Effector memory CD8-positive, alpha-beta T cell (primary cell): Measurements from ENCODE around the gene ST6GALNAC3.

ENCODE experiments used
- ATAC-seq: fragments of 150-1000 bp; cut with Tn5 transposase; replicated peaks from 2 replicates; pipeline ENCODE4 v1.10.0; 2021; ENCODE audit warnings: mild to moderate bottlenecking, moderate library complexity
- DNase-seq, 3 experiments: peaks; one replicate each; pipeline ENCODE4 v3.0.0; 2021
- H3K27ac Mint-ChIP-seq, 2 donors: one replicate each; pipeline ENCODE4 v1.8.0; 2022; ENCODE audit warnings: mild to moderate bottlenecking in 2 of 2, mixed read lengths in 2 of 2, moderate library complexity in 2 of 2
- H3K27me3 Mint-ChIP-seq, 2 donors: one replicate each; pipeline ENCODE4 v1.8.0; 2022; ENCODE audit warnings: mixed read lengths in 2 of 2
- H3K36me3 Mint-ChIP-seq: one replicate; pipeline ENCODE4 v1.8.0; 2022; ENCODE audit warnings: mild to moderate bottlenecking, moderate library complexity, mixed read lengths; ENCODE audit not compliant: insufficient read depth
- H3K4me1 Mint-ChIP-seq, 2 donors: one replicate each; pipeline ENCODE4 v1.8.0; 2022; ENCODE audit warnings: low read depth in 2 of 2, mixed read lengths in 2 of 2
- H3K4me3 Mint-ChIP-seq, 2 donors: one replicate each; pipeline ENCODE4 v1.8.0; 2022; ENCODE audit warnings: mild to moderate bottlenecking in 2 of 2, mixed read lengths in 2 of 2, moderate library complexity in 2 of 2
- H3K9me3 Mint-ChIP-seq, 2 donors: one replicate each; pipeline ENCODE4 v1.8.0; 2022; ENCODE audit warnings: mixed read lengths in 2 of 2

Gene ST6GALNAC3

GRCh38 chr1:76530953-76531352 is 456.4 kb downstream of the ST6GALNAC3 start:
- no peaks in the 10 kb centered on the region for H3K36me3 Mint-ChIP-seq
- DNase-seq (no peak), ATAC-seq (no peak)
- no peaks in the 10 kb centered on the region for H3K27me3 Mint-ChIP-seq
- no peak overlapping the region for H3K4me3 Mint-ChIP-seq
- H3K4me1 Mint-ChIP-seq: no peaks in the 10 kb centered on the region
- no peaks in the 10 kb centered on the region for H3K9me3 Mint-ChIP-seq
- no peak overlapping the region for H3K27ac Mint-ChIP-seq

GRCh38 chr1:76541618-76542017 is 467.1 kb downstream of the ST6GALNAC3 start:
- H3K4me3 Mint-ChIP-seq: no peak overlapping the region
- H3K27me3 Mint-ChIP-seq: no peaks in the 10 kb centered on the region
- ATAC-seq (no peak), DNase-seq (no peak)
- H3K27ac Mint-ChIP-seq: no peak overlapping the region
- H3K36me3 Mint-ChIP-seq: no peaks in the 10 kb centered on the region
- H3K4me1 Mint-ChIP-seq: no peaks in the 10 kb centered on the region
- H3K9me3 Mint-ChIP-seq: peaks cover 5 to 14% of the 10 kb centered on the region in 2 donors

DNA sequence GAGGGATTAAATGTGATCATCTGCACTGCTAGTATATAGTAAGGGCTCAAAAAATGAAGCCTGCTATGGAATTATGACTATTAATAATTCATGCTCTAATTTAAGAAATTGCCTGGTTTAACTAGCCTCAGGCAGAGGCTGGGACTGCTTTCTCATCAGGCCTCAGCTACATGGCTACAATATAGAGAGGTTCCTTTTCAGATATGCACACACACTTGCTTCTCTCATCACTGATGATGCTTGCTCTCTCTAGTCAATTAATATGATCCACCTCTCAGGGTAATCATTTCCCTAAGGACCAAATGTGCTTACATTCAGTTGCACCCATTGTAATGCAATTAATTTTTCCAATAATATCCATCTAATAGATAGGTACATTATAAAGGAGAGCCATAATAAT is 467.8 kb downstream of the ST6GALNAC3 start:
- DNase-seq (no peak), ATAC-seq (no peak)
- peaks cover 5 to 11% of the 10 kb centered on the region in 2 donors for H3K9me3 Mint-ChIP-seq
- no peaks in the 10 kb centered on the region for H3K4me1 Mint-ChIP-seq
- H3K27me3 Mint-ChIP-seq: no peaks in the 10 kb centered on the region
- H3K36me3 Mint-ChIP-seq: no peaks in the 10 kb centered on the region
- H3K4me3 Mint-ChIP-seq: no peak overlapping the region
- H3K27ac Mint-ChIP-seq: no peak overlapping the region

DNA sequence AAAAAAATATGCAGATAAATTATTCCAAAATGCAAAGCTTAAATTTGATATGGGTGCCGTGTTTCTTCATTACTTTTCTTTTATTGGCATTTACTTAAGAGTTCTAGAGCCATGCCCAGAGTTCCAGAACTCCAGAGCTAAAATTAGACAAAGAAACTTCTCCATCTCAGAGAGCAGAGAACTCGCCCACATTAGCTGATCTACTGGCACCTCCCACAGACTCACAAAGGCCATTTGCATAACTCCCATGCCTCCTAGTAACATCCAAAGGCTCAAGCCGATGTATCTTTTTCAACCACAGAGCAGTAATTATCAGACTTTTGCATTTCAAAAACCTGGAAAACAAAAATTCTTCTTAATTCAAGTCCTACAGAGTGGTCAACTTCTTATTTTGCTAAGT is 468.9 kb downstream of the ST6GALNAC3 start:
- no peaks in the 10 kb centered on the region for H3K36me3 Mint-ChIP-seq
- DNase-seq (no peak), ATAC-seq (no peak)
- H3K27ac Mint-ChIP-seq: no peak overlapping the region
- no peaks in the 10 kb centered on the region for H3K4me1 Mint-ChIP-seq
- H3K9me3 Mint-ChIP-seq: peaks cover 5 to 9% of the 10 kb centered on the region in 2 donors
- H3K4me3 Mint-ChIP-seq: no peak overlapping the region
- H3K27me3 Mint-ChIP-seq: no peaks in the 10 kb centered on the region

- Mint-ChIP-seq H3K9me3 (peaks cover 0 to 9% of the 10 kb centered on the region in 2 donors), H3K36me3 (no peaks in the 10 kb centered on the region), H3K4me1 (no peaks in the 10 kb centered on the region), H3K4me3 (no peak overlapping the region), H3K27ac (no peak overlapping the region), H3K27me3 (no peaks in the 10 kb centered on the region)
- DNase-seq: no peak
- ATAC-seq: no peak
Measured at GRCh38 chr1:76546354-76546933, 471.9 kb downstream of the ST6GALNAC3 start.

DNA sequence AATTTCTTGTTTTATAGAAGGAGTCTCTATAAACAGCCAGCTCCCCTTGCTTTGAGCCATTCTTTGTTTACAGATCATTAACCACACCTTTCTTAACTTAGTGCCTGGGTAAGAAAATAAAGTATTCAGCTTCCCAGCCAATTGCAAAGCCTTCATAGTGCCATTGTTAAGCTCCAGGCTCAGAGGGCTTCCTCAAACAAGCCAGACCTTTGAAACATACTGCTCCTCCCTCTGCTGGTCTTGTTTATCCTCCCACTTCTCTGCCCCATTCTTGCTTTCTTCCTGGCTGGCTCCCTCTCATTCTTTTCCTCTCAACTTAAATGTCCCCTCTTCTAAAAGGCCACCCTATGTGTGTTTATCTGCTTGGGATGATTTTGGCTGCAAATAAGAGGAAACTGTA is 473.4 kb downstream of the ST6GALNAC3 start:
- no peak overlapping the region for H3K27ac Mint-ChIP-seq
- no peak overlapping the region for H3K4me3 Mint-ChIP-seq

GRCh38 chr1:76548513-76549100 is 474.1 kb downstream of the ST6GALNAC3 start:
- Mint-ChIP-seq H3K4me1 (no peaks in the 10 kb centered on the region), H3K4me3 (no peak overlapping the region), H3K36me3 (no peaks in the 10 kb centered on the region), H3K9me3 (peaks cover 0 to 17% of the 10 kb centered on the region in 2 donors), H3K27me3 (no peaks in the 10 kb centered on the region), H3K27ac (no peak overlapping the region)
- DNase-seq: no peak
- ATAC-seq: no peak

More for the DNA sequence above, 473.4 kb downstream of the ST6GALNAC3 start:
- Mint-ChIP-seq H3K9me3 (peaks cover 0 to 17% of the 10 kb centered on the region in 2 donors), H3K36me3 (no peaks in the 10 kb centered on the region), H3K4me1 (no peaks in the 10 kb centered on the region), H3K27me3 (no peaks in the 10 kb centered on the region)
- ATAC-seq (no peak), DNase-seq (no peak)

DNA sequence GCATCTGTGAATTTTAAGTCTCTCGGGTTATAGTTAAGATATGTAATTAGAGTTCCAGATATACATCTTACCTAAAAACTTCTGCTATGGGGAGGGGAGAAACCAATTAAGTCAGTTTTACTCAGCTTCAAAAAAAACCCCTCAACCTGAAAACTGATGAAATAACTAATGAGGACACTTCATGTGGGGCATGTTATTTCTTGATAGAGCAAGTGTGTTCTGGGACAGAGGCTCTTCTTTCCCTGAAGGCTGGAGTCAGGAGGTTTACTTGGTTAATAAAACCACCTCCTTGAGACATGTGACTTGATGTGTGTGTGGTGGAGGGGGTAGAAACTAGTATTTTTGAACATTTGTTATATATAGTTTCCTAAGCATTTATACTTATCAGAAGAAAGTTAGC is 479.7 kb downstream of the ST6GALNAC3 start:
- no peak overlapping the region for H3K4me3 Mint-ChIP-seq
- no peaks in the 10 kb centered on the region for H3K27me3 Mint-ChIP-seq
- no peaks in the 10 kb centered on the region for H3K36me3 Mint-ChIP-seq
- H3K27ac Mint-ChIP-seq: no peak overlapping the region
- H3K4me1 Mint-ChIP-seq: no peaks in the 10 kb centered on the region
- no peak for ATAC-seq
- peaks cover 0 to 8% of the 10 kb centered on the region in 2 donors for H3K9me3 Mint-ChIP-seq
- DNase-seq: no peak

DNA sequence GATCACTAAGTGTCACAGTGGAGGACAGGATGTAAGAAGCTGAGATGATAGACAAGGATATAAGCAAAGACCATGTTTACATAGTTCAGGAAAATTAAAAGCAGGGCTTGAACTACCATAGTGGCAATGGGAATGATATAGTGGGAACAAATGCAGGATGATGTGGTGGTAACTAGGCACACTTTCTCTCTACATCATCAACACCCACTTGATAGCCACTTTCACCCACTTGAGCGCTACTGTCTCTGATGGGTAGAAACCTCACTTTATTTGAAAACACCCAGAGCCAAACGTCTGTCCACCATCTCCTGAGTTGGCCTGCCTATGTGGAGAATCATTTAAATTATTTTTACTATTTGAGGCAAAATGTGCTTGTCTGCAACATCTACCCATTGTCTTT is 487.7 kb downstream of the ST6GALNAC3 start:
- no peak overlapping the region for H3K4me3 Mint-ChIP-seq
- H3K36me3 Mint-ChIP-seq: no peaks in the 10 kb centered on the region
- no peaks in the 10 kb centered on the region for H3K4me1 Mint-ChIP-seq
- no peaks in the 10 kb centered on the region for H3K27me3 Mint-ChIP-seq
- no peaks in the 10 kb centered on the region for H3K9me3 Mint-ChIP-seq
- ATAC-seq: no peak
- no peak overlapping the region for H3K27ac Mint-ChIP-seq
- DNase-seq: no peak

DNA sequence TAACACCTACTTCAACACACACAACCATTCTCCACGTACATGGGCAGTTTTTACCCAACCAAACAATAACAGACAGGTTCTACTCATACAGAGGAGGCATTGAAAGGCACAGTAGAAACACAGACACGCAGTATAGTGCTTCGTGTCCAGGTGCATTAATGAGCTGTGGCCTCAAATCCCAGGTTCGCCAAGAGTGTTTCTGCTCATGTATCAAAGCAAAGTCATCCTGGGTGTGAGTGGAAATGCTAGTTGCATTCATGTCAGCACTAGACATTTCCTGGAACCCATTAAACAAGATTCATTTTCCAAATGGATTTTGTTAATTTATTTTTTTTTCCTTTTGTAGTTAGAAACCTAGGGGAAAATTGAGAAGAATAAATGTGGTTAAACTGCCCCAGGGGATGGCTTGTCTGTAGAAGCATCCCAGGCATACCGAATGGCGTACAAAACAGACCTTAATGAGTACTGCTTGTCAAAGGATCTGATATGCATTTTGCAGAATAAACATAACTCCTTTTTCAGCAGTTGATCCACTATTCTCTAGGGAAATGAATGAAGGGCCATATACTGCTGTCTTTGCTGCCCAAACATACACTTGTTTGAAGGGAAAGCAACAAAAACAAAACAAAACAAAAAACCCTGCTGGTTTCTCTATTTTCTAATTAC is 494.2 kb downstream of the ST6GALNAC3 start:
- H3K4me1 Mint-ChIP-seq: no peaks in the 10 kb centered on the region
- no peak overlapping the region for H3K4me3 Mint-ChIP-seq
- no peak for ATAC-seq
- no peaks in the 10 kb centered on the region for H3K36me3 Mint-ChIP-seq
- H3K9me3 Mint-ChIP-seq: no peaks in the 10 kb centered on the region
- no peak for DNase-seq
- H3K27ac Mint-ChIP-seq: no peak overlapping the region
- H3K27me3 Mint-ChIP-seq: no peaks in the 10 kb centered on the region

DNA sequence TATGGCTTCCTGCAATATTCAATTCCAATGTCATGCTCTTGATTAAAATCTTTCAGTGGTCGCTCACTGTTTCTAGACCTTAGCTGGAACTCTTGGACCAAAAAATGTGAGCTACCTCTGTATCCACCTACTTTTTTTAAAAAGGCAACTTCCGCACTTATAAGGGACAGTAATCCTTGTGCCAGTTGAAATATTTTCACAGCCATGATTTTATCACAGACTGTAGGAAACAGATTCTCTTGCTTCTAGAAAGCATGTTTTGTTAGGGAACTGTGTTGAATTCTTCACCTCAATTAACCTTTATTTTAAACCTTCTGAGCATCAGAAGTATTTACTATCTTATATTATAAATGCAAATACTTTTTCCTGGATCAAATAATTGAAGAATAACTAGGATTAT is 496.7 kb downstream of the ST6GALNAC3 start:
- Mint-ChIP-seq H3K4me1 (no peaks in the 10 kb centered on the region), H3K9me3 (no peaks in the 10 kb centered on the region), H3K4me3 (no peak overlapping the region), H3K27ac (no peak overlapping the region), H3K27me3 (no peaks in the 10 kb centered on the region), H3K36me3 (no peaks in the 10 kb centered on the region)
- DNase-seq: no peak
- ATAC-seq: no peak

DNA sequence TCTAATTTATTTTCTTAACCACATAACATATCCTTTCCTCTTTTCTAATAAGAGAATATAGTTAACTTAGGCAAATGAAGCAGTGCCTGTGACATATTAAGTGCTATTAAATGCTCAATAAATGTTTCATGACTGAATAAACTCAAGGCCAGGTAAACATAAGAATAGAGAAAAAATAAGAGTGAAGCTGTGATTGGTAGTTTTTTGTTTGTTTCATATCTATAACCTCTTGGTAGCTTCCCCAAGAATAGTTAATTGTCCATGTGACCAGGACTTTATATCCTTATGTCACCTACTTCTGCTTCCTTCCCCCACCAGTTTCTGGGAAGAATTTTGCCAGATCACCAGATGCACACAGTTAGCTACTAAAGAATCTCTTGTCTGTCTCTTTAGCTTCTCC is 497.7 kb downstream of the ST6GALNAC3 start:
- ATAC-seq: no peak
- H3K27me3 Mint-ChIP-seq: no peaks in the 10 kb centered on the region
- no peak for DNase-seq
- H3K4me3 Mint-ChIP-seq: no peak overlapping the region
- H3K36me3 Mint-ChIP-seq: no peaks in the 10 kb centered on the region
- no peaks in the 10 kb centered on the region for H3K9me3 Mint-ChIP-seq
- no peaks in the 10 kb centered on the region for H3K4me1 Mint-ChIP-seq
- H3K27ac Mint-ChIP-seq: no peak overlapping the region

DNA sequence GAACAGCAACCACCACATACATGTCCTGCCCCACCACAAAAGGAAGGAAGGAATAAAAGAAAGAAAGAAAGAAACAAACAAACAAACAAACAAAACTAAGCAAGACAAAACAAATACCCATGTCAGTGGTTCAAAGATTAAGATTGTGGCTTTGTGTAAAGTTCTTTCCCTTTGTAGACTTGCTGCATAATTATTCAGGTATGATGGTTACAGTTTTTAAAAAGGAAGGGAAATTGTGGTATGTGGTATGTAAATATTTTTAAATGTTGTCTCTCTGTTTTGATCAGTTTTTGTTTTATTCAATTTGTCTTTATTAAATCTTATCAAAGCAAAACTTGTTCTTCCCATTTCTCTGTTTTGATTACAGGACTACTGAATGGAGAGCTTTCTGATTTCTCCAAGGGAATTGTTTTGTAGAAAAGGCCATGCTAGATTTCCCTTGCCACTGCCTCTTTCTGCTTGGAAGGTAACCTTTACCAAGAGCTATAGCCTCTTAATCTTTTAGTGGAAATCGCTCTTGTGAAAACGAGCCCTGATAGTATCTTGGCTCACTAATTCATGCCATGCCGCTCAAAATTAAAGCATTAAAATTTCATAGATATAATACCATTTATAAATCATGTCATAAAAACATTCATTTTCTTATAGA is 502.5 kb downstream of the ST6GALNAC3 start:
- Mint-ChIP-seq H3K27me3 (no peaks in the 10 kb centered on the region), H3K4me1 (no peaks in the 10 kb centered on the region), H3K4me3 (no peak overlapping the region), H3K9me3 (peaks cover 0 to 5% of the 10 kb centered on the region in 2 donors), H3K36me3 (no peaks in the 10 kb centered on the region), H3K27ac (no peak overlapping the region)
- no peak for DNase-seq
- ATAC-seq: no peak
